Osteocyte (in vitro differentiated cells): ENCODE results near the gene PCCA. TPM values are rescaled to one million over a fixed set of nuclear protein-coding genes. Genes with fewer than 3 reads are reported as not detected.

Experiments used
- DNase-seq: peaks from one replicate; pipeline ENCODE4 v3.0.0; 2021; ENCODE audit warnings: mixed read lengths; ENCODE audit not compliant: unreplicated experiment; ENCODE audit errors: extremely low spot score
- H3K27ac Mint-ChIP-seq: one replicate; pipeline ENCODE4 v1.8.0; 2021; ENCODE audit warnings: mild to moderate bottlenecking, mixed read lengths; ENCODE audit not compliant: unreplicated experiment
- H3K27me3 Mint-ChIP-seq: one replicate; pipeline ENCODE4 v1.8.0; 2021; ENCODE audit warnings: mixed read lengths; ENCODE audit not compliant: unreplicated experiment
- H3K36me3 Mint-ChIP-seq: one replicate; pipeline ENCODE4 v1.8.0; 2021; ENCODE audit warnings: mixed read lengths; ENCODE audit not compliant: unreplicated experiment
- H3K4me1 Mint-ChIP-seq: one replicate; pipeline ENCODE4 v1.8.0; 2021; ENCODE audit warnings: mixed read lengths; ENCODE audit not compliant: unreplicated experiment
- H3K4me3 Mint-ChIP-seq: one replicate; pipeline ENCODE4 v1.8.0; 2021; ENCODE audit warnings: mild to moderate bottlenecking, moderate library complexity, mixed read lengths; ENCODE audit not compliant: unreplicated experiment
- H3K9me3 Mint-ChIP-seq: one replicate; pipeline ENCODE4 v1.8.0; 2021; ENCODE audit warnings: mixed read lengths; ENCODE audit not compliant: unreplicated experiment
- CTCF ChIP-seq: fragments of 200-600 bp; sonication (generic); IDR thresholded peaks from 2 replicates; pipeline ENCODE4 v1.5.0; 2021; ENCODE audit warnings: antibody characterized with exemption, mild to moderate bottlenecking, moderate library complexity
- total RNA-seq: library from RNA; stranded (reverse); gene quantifications from 2 replicates; pipeline ENCODE4 v1.2.1, GENCODE V29; 2021

PCCA gene
- total RNA-seq, 1 donor from 2014 or later, result 33.7 TPM

GRCh38 chr13:100520936-100521850 is 432.3 kb downstream of the PCCA start:
- Mint-ChIP-seq H3K9me3 (no peaks in the 10 kb centered on the region), H3K27ac (peak overlapping the region; percentile 72), H3K4me3 (peak overlapping the region; percentile 42), H3K36me3 (no peaks in the 10 kb centered on the region), H3K27me3 (no peaks in the 10 kb centered on the region), H3K4me1 (peaks cover 14% of the 10 kb centered on the region)
- peak; percentile 44 for TF ChIP-seq CTCF
- peak; percentile 84 for DNase-seq

GRCh38 chr13:100521851-100522617 is 433.1 kb downstream of the PCCA start:
- Mint-ChIP-seq H3K9me3 (no peaks in the 10 kb centered on the region), H3K4me1 (peaks cover 14% of the 10 kb centered on the region), H3K4me3 (no peak overlapping the region), H3K27me3 (no peaks in the 10 kb centered on the region), H3K36me3 (no peaks in the 10 kb centered on the region), H3K27ac (no peak overlapping the region)
- peak; percentile 21 for DNase-seq
- TF ChIP-seq CTCF, result no peak

GRCh38 chr13:100522618-100523309 is 433.9 kb downstream of the PCCA start:
- no peak for TF ChIP-seq CTCF
- peak; percentile 32 for DNase-seq
- peaks cover under 1% of the 10 kb centered on the region for H3K36me3 Mint-ChIP-seq
- H3K27me3 Mint-ChIP-seq, result no peaks in the 10 kb centered on the region
- H3K9me3 Mint-ChIP-seq, result no peaks in the 10 kb centered on the region
- no peak overlapping the region for H3K27ac Mint-ChIP-seq
- H3K4me1 Mint-ChIP-seq, result peaks cover 13% of the 10 kb centered on the region
- no peak overlapping the region for H3K4me3 Mint-ChIP-seq

- H3K27ac Mint-ChIP-seq, result no peak overlapping the region
- H3K4me1 Mint-ChIP-seq, result peaks cover 10% of the 10 kb centered on the region
- no peak for TF ChIP-seq CTCF
- no peaks in the 10 kb centered on the region for H3K27me3 Mint-ChIP-seq
- peak; percentile 74 for DNase-seq
- H3K9me3 Mint-ChIP-seq, result no peaks in the 10 kb centered on the region
- H3K36me3 Mint-ChIP-seq, result peaks cover 5% of the 10 kb centered on the region
- H3K4me3 Mint-ChIP-seq, result no peak overlapping the region
Measured at GRCh38 chr13:100523411-100523810, 434.5 kb downstream of the PCCA start.
